Neural progenitor cell (in vitro differentiated cells): ENCODE data around the gene CD44. TPM values are rescaled to one million over a fixed set of nuclear protein-coding genes. Genes with fewer than 3 reads are reported as not detected.
A peak's percentile ranks its signal among the peaks of the same experiment; 100 is the strongest.

Experiments
- DNase-seq: peaks from one replicate; pipeline ENCODE4 v3.0.0-alpha.2; 2016; ENCODE audit warnings: low spot score
- H2AFZ ChIP-seq: fragments of 200-600 bp; sonication (generic); replicated peaks from 2 replicates; pipeline ENCODE4 v1.6.1; 2016; ENCODE audit warnings: antibody characterized with exemption
- H3F3A ChIP-seq: fragments of 200-600 bp; sonication (generic); 2 replicates; pipeline ENCODE4 v1.6.1; 2016; ENCODE audit warnings: antibody characterized with exemption, low read depth
- H3K27ac ChIP-seq: fragments of 200-600 bp; sonication (generic); 2 replicates; pipeline ENCODE4 v1.5.1; 2016; ENCODE audit warnings: mild to moderate bottlenecking
- H3K27me3 ChIP-seq: fragments of 200-600 bp; sonication (generic); 2 replicates; pipeline ENCODE4 v1.6.1; 2016; ENCODE audit warnings: mild to moderate bottlenecking, moderate library complexity
- H3K36me3 ChIP-seq: fragments of 200-600 bp; sonication (generic); 2 replicates; pipeline ENCODE4 v1.5.1; 2016
- H3K4me1 ChIP-seq: fragments of 200-600 bp; sonication (generic); 2 replicates; pipeline ENCODE4 v1.6.1; 2016; ENCODE audit warnings: mixed run types
- H3K4me2 ChIP-seq: fragments of 200-600 bp; sonication (generic); 2 replicates; pipeline ENCODE4 v1.6.1; 2016
- H3K4me3 ChIP-seq: fragments of 200-600 bp; sonication (generic); 2 replicates; pipeline ENCODE4 v1.5.1; 2016
- H3K79me2 ChIP-seq: fragments of 200-600 bp; sonication (generic); 2 replicates; pipeline ENCODE4 v1.6.1; 2016; ENCODE audit warnings: low read depth
- H3K9ac ChIP-seq: fragments of 200-600 bp; sonication (generic); 2 replicates; pipeline ENCODE4 v1.6.1; 2016
- H3K9me3 ChIP-seq: fragments of 200-600 bp; sonication (generic); 2 replicates; pipeline ENCODE4 v1.5.1; 2016; ENCODE audit warnings: low read depth
- H4K20me1 ChIP-seq: fragments of 200-600 bp; sonication (generic); 2 replicates; pipeline ENCODE4 v1.6.1; 2016; ENCODE audit warnings: low read depth
- H3K27ac Mint-ChIP-seq: 3 replicates; pipeline ENCODE4 v1.8.0; 2021; ENCODE audit warnings: mixed read lengths
- H3K27me3 Mint-ChIP-seq: 2 replicates; pipeline ENCODE4 v1.8.0; 2022; ENCODE audit warnings: low read depth, mild to moderate bottlenecking, inconsistent platforms, moderate library complexity, mixed read lengths; ENCODE audit not compliant: insufficient read depth
- H3K36me3 Mint-ChIP-seq: 3 replicates; pipeline ENCODE4 v1.8.0; 2021; ENCODE audit warnings: mixed read lengths
- H3K4me1 Mint-ChIP-seq: 3 replicates; pipeline ENCODE4 v1.8.0; 2021; ENCODE audit warnings: mixed read lengths
- H3K4me3 Mint-ChIP-seq: 3 replicates; pipeline ENCODE4 v1.8.0; 2021; ENCODE audit warnings: mild to moderate bottlenecking, moderate library complexity, mixed read lengths
- H3K9me3 Mint-ChIP-seq: 3 replicates; pipeline ENCODE4 v1.8.0; 2020; ENCODE audit warnings: mixed read lengths
- CTCF ChIP-seq: fragments of 200-600 bp; sonication (generic); IDR thresholded peaks from 2 replicates; pipeline ENCODE4 v1.5.1; 2017; ENCODE audit warnings: antibody characterized with exemption, mild to moderate bottlenecking
- EZH2 ChIP-seq: fragments of 200-600 bp; sonication (generic); IDR thresholded peaks from 2 replicates; pipeline ENCODE4 v1.6.1; 2017; ENCODE audit warnings: antibody characterized with exemption, mild to moderate bottlenecking, moderate library complexity
- EZH2phosphoT487 ChIP-seq: fragments of 200-600 bp; sonication (generic); IDR thresholded peaks from 2 replicates; pipeline ENCODE4 v1.6.1; 2017; ENCODE audit warnings: antibody characterized with exemption
- total RNA-seq: library from RNA; depleted of rRNA; stranded (reverse); fragments of >200 nt; gene quantifications from 2 replicates; pipeline ENCODE4 v1.2.3, GENCODE V29; 2015; ENCODE audit warnings: low replicate concordance

Gene CD44
- total RNA-seq, 1 donor from 2014 or later = 1.4 TPM

GRCh38 chr11:35183326-35183925, 44.5 kb downstream of the CD44 start:
- H3K9me3 Mint-ChIP-seq = no peaks in the 10 kb centered on the region
- H3K27me3 Mint-ChIP-seq = no peaks in the 10 kb centered on the region
- Histone ChIP-seq H3K36me3 (no peaks in the 10 kb centered on the region), H3F3A (no peaks in the 10 kb centered on the region), H3K79me2 (no peaks in the 10 kb centered on the region), H3K4me2 (no peak overlapping the region), H3K4me1 (peaks cover 29% of the 10 kb centered on the region), H3K4me3 (no peak overlapping the region), H3K27me3 (no peaks in the 10 kb centered on the region), H3K27ac (no peak overlapping the region), H3K9me3 (no peaks in the 10 kb centered on the region), H3K9ac (no peak overlapping the region), H4K20me1 (no peaks in the 10 kb centered on the region), H2AFZ (peak overlapping the region; percentile 56)
- H3K36me3 Mint-ChIP-seq = no peaks in the 10 kb centered on the region
- TF ChIP-seq CTCF (no peak), EZH2phosphoT487 (no peak), EZH2 (no peak)
- H3K4me3 Mint-ChIP-seq = no peak overlapping the region
- H3K27ac Mint-ChIP-seq = peak overlapping the region; percentile 9
- DNase-seq = no peak
- peaks cover 45% of the 10 kb centered on the region for H3K4me1 Mint-ChIP-seq

DNA sequence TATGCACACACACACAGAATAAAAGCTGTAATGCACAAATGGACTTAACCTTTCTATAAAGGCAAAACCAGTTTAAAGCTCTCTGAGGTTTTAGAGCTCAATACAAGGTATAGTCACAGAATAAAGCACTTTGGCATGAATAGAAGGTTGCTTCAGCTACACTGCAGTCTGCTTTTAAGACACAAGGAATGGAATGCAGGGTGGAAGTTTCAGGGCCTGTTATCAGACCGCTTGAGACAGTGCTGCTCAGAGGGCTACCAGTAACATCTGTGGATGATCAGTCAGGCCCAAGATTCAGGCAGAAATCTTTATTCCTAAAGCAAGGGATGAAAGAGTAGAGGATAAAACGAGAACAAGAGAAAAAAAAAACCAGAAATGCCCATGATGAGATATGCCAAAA, 46.7 kb downstream of the CD44 start:
- Mint-ChIP-seq H3K9me3 (no peaks in the 10 kb centered on the region), H3K4me3 (no peak overlapping the region), H3K4me1 (peaks cover 22% of the 10 kb centered on the region), H3K27me3 (no peaks in the 10 kb centered on the region), H3K36me3 (no peaks in the 10 kb centered on the region), H3K27ac (no peak overlapping the region)
- H4K20me1 ChIP-seq = no peaks in the 10 kb centered on the region
- H3K9me3 ChIP-seq = no peaks in the 10 kb centered on the region
- H3K36me3 ChIP-seq = no peaks in the 10 kb centered on the region
- H3K9ac ChIP-seq = no peak overlapping the region
- no peaks in the 10 kb centered on the region for H3K27me3 ChIP-seq
- peak; percentile 54 for DNase-seq
- no peak overlapping the region for H3K4me2 ChIP-seq
- H3F3A ChIP-seq = no peaks in the 10 kb centered on the region
- H3K4me3 ChIP-seq = no peak overlapping the region
- H3K4me1 ChIP-seq = peaks cover 21% of the 10 kb centered on the region
- TF ChIP-seq EZH2 = no peak
- TF ChIP-seq EZH2phosphoT487 = no peak
- TF ChIP-seq CTCF = no peak
- H2AFZ ChIP-seq = no peak overlapping the region
- no peak overlapping the region for H3K27ac ChIP-seq
- H3K79me2 ChIP-seq = no peaks in the 10 kb centered on the region

- Mint-ChIP-seq H3K4me3 (no peak overlapping the region), H3K36me3 (no peaks in the 10 kb centered on the region), H3K27me3 (no peaks in the 10 kb centered on the region), H3K9me3 (no peaks in the 10 kb centered on the region), H3K4me1 (peaks cover 24% of the 10 kb centered on the region), H3K27ac (peak overlapping the region; percentile 34)
- DNase-seq = no peak
- H3K27ac ChIP-seq = no peak overlapping the region
- no peaks in the 10 kb centered on the region for H3K9me3 ChIP-seq
- no peak for TF ChIP-seq EZH2phosphoT487
- no peak for TF ChIP-seq CTCF
- no peak for TF ChIP-seq EZH2
- H3K36me3 ChIP-seq = no peaks in the 10 kb centered on the region
- H3F3A ChIP-seq = no peaks in the 10 kb centered on the region
- no peak overlapping the region for H3K9ac ChIP-seq
- no peaks in the 10 kb centered on the region for H4K20me1 ChIP-seq
- H2AFZ ChIP-seq = no peak overlapping the region
- peaks cover 20% of the 10 kb centered on the region for H3K4me1 ChIP-seq
- H3K4me2 ChIP-seq = no peak overlapping the region
- no peak overlapping the region for H3K4me3 ChIP-seq
- H3K79me2 ChIP-seq = no peaks in the 10 kb centered on the region
- H3K27me3 ChIP-seq = no peaks in the 10 kb centered on the region
Measured at GRCh38 chr11:35187996-35188395, 49.0 kb downstream of the CD44 start.
